WTC11 (cell line): ENCODE results near the gene PHKB. TPM values are rescaled to one million over a fixed set of nuclear protein-coding genes. Genes with fewer than 3 reads are reported as not detected.

Experiments
- ATAC-seq: fragments of 200-7000 bp; cut with Tn5 transposase; 2 replicates; pipeline ENCODE4 v1.10.0; 2021; ENCODE audit warnings: mild to moderate bottlenecking, moderate library complexity
- CTCF ChIA-PET: fragments of 300-600 bp; sonication (Branson Sonifier 250); formaldehyde crosslinking; loops from one replicate; lab custom pipeline; 2021; ENCODE audit warnings: antibody characterized with exemption; lab: Charles Lee
- POLR2A ChIA-PET: fragments of 350-600 bp; sonication (Branson Sonifier 250); formaldehyde crosslinking; loops from one replicate; lab custom pipeline; 2021; ENCODE audit warnings: antibody characterized with exemption; lab: Charles Lee
- DNase-seq: peaks from one replicate; pipeline ENCODE4 v3.0.0; 2021; ENCODE audit warnings: low spot score
- H3K27ac Mint-ChIP-seq: 2 replicates; pipeline ENCODE4 v1.8.0; 2021; ENCODE audit warnings: mixed read lengths
- H3K27me3 Mint-ChIP-seq: 2 replicates; pipeline ENCODE4 v1.8.0; 2021; ENCODE audit warnings: low read depth, mild to moderate bottlenecking, moderate library complexity, mixed read lengths
- H3K36me3 Mint-ChIP-seq: 2 replicates; pipeline ENCODE4 v1.8.0; 2021; ENCODE audit warnings: mixed read lengths
- H3K4me1 Mint-ChIP-seq: 2 replicates; pipeline ENCODE4 v1.8.0; 2022; ENCODE audit warnings: mixed read lengths
- H3K4me3 Mint-ChIP-seq: 2 replicates; pipeline ENCODE4 v1.8.0; 2021; ENCODE audit warnings: mild to moderate bottlenecking, moderate library complexity, mixed read lengths
- H3K9me3 Mint-ChIP-seq: 2 replicates; pipeline ENCODE4 v1.8.0; 2021; ENCODE audit warnings: mixed read lengths
- ATF1 ChIP-seq: sonication (generic); formaldehyde crosslinking; IDR thresholded peaks from 2 replicates; pipeline ENCODE4 v1.8.1; 2023; ENCODE audit warnings: mild to moderate bottlenecking, moderate library complexity, missing genetic modification reagents
- CREB1 ChIP-seq: sonication (generic); formaldehyde crosslinking; IDR thresholded peaks from 2 replicates; pipeline ENCODE4 v1.8.0; 2023; ENCODE audit warnings: mild to moderate bottlenecking, missing genetic modification reagents
- FOXJ3 ChIP-seq: sonication (generic); formaldehyde crosslinking; IDR thresholded peaks from 2 replicates; pipeline ENCODE4 v1.9.0; 2021; ENCODE audit warnings: missing genetic modification reagents, mild to moderate bottlenecking, borderline replicate concordance
- GABPB1 ChIP-seq: sonication (generic); formaldehyde crosslinking; IDR thresholded peaks from 2 replicates; pipeline ENCODE4 v1.8.1; 2023; ENCODE audit warnings: mild to moderate bottlenecking, missing genetic modification reagents
- GTF2I ChIP-seq: fragments of 250-450 bp; sonication (Bioruptor Pico); conservative IDR thresholded peaks from 2 replicates; pipeline ENCODE4 v1.4.0; 2021; ENCODE audit warnings: mild to moderate bottlenecking
- KAT7 ChIP-seq: sonication (generic); formaldehyde crosslinking; IDR thresholded peaks from 2 replicates; pipeline ENCODE4 v1.8.1; 2023; ENCODE audit warnings: missing genetic modification reagents, mild to moderate bottlenecking, borderline replicate concordance
- MXD4 ChIP-seq: fragments of 250-450 bp; sonication (Bioruptor Pico); IDR thresholded peaks from 2 replicates; pipeline ENCODE4 v1.8.0; 2021; ENCODE audit warnings: mild to moderate bottlenecking, moderate library complexity, borderline replicate concordance
- NR3C1 ChIP-seq: sonication (generic); formaldehyde crosslinking; conservative IDR thresholded peaks from 2 replicates; pipeline ENCODE4 v1.8.1; 2023; ENCODE audit warnings: low read depth, mild to moderate bottlenecking, missing genetic modification reagents
- OVOL2 ChIP-seq: fragments of 250-450 bp; sonication (Bioruptor Pico); IDR thresholded peaks from 2 replicates; pipeline ENCODE4 v1.9.0; 2021; ENCODE audit warnings: mild to moderate bottlenecking, borderline replicate concordance
- PRRX2 ChIP-seq: fragments of 250-450 bp; sonication (Bioruptor Pico); IDR thresholded peaks from 2 replicates; pipeline ENCODE4 v1.8.0; 2021; ENCODE audit warnings: mild to moderate bottlenecking
- RELA ChIP-seq: sonication (generic); formaldehyde crosslinking; IDR thresholded peaks from 2 replicates; pipeline ENCODE4 v1.8.1; 2022; ENCODE audit warnings: missing genetic modification reagents, mild to moderate bottlenecking, borderline replicate concordance
- RORB ChIP-seq: fragments of 250-450 bp; sonication (Bioruptor Pico); IDR thresholded peaks from 2 replicates; pipeline ENCODE4 v1.9.0; 2021; ENCODE audit warnings: mild to moderate bottlenecking
- SMAD4 ChIP-seq: sonication (generic); formaldehyde crosslinking; IDR thresholded peaks from 2 replicates; pipeline ENCODE4 v1.8.0; 2022; ENCODE audit warnings: mild to moderate bottlenecking, missing genetic modification reagents
- TCF7 ChIP-seq: sonication (generic); formaldehyde crosslinking; IDR thresholded peaks from 2 replicates; pipeline ENCODE4 v1.8.0; 2022; ENCODE audit warnings: mild to moderate bottlenecking, low read depth, missing genetic modification reagents, moderate library complexity
- ZBTB21 ChIP-seq: sonication (generic); formaldehyde crosslinking; IDR thresholded peaks from 2 replicates; pipeline ENCODE4 v1.8.1; 2023; ENCODE audit warnings: mild to moderate bottlenecking, missing genetic modification reagents, borderline replicate concordance
- ZNF317 ChIP-seq: sonication (generic); formaldehyde crosslinking; IDR thresholded peaks from 2 replicates; pipeline ENCODE4 v1.8.1; 2023; ENCODE audit warnings: low read depth, mild to moderate bottlenecking, moderate library complexity, missing genetic modification reagents, borderline replicate concordance
- total RNA-seq: library from RNA; stranded (reverse); gene quantifications from 3 replicates; pipeline ENCODE4 v1.2.3, GENCODE V29; 2021
- TF ChIP-seq, protein P1 (sequence below): sonication (generic); formaldehyde crosslinking; IDR thresholded peaks from 2 replicates; pipeline ENCODE4 v1.8.0; 2022; ENCODE audit warnings: mild to moderate bottlenecking, missing genetic modification reagents
- TF ChIP-seq, protein P2 (sequence below): fragments of 200-600 bp; IDR thresholded peaks from 2 replicates; pipeline ENCODE4 v1.8.0; 2022; ENCODE audit warnings: antibody characterized with exemption
- TF ChIP-seq, protein P3 (sequence below): fragments of 250-450 bp; sonication (Bioruptor Pico); IDR thresholded peaks from 2 replicates; pipeline ENCODE4 v1.9.0; 2021; ENCODE audit warnings: mild to moderate bottlenecking
- TF ChIP-seq, protein P4 (sequence below): fragments of 250-450 bp; sonication (Bioruptor Pico); IDR thresholded peaks from 2 replicates; pipeline ENCODE4 v1.9.0; 2021; ENCODE audit warnings: moderate library complexity, mild to moderate bottlenecking, inconsistent platforms, borderline replicate concordance

Gene PHKB
- total RNA-seq, 1 experiment from 2014 or later: 43.9 TPM

DNA sequence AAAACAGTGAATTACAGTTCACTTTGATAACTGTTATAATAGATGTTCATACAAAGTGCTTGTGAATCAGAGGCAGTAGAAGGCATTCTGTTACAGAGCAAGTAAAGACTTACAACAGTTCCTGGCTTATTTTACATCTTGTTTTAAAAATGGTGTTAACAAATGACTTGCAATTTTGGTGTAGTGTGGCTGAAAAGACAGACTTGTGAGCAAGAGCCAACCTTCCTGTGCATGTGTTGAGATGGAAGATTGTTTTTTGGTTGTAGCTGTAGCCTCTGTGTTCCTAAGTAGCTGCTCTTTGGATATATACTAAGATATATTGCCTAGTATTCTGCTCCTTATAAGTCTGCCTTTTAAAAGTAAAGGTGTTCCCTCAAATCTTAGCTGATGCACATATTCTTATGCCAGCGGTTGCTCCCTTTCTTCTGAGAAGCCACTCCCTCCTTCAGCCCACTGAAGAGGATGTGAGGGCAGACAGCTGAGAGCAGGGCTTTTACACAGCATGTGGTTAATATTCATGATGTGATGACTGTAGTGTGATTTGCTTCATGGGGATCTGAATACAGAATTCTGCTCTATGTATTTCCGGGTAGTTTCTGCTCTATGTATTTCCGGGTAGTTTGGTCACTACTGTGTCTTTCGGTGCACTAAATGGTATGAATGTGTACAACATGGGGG, 182.3 kb downstream of the PHKB start (continued):
- TF ChIP-seq, protein P1, sequence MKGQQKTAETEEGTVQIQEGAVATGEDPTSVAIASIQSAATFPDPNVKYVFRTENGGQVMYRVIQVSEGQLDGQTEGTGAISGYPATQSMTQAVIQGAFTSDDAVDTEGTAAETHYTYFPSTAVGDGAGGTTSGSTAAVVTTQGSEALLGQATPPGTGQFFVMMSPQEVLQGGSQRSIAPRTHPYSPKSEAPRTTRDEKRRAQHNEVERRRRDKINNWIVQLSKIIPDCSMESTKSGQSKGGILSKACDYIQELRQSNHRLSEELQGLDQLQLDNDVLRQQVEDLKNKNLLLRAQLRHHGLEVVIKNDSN (CRISPR knock-in tag): no peak
- TF ChIP-seq OVOL2 (CRISPR knock-in tag) (no peak), PRRX2 (no peak), ZBTB21 (CRISPR knock-in tag) (no peak), RORB (CRISPR knock-in tag) (no peak), SMAD4 (CRISPR knock-in tag) (no peak), RELA (no peak)
- TF ChIP-seq, protein P2, sequence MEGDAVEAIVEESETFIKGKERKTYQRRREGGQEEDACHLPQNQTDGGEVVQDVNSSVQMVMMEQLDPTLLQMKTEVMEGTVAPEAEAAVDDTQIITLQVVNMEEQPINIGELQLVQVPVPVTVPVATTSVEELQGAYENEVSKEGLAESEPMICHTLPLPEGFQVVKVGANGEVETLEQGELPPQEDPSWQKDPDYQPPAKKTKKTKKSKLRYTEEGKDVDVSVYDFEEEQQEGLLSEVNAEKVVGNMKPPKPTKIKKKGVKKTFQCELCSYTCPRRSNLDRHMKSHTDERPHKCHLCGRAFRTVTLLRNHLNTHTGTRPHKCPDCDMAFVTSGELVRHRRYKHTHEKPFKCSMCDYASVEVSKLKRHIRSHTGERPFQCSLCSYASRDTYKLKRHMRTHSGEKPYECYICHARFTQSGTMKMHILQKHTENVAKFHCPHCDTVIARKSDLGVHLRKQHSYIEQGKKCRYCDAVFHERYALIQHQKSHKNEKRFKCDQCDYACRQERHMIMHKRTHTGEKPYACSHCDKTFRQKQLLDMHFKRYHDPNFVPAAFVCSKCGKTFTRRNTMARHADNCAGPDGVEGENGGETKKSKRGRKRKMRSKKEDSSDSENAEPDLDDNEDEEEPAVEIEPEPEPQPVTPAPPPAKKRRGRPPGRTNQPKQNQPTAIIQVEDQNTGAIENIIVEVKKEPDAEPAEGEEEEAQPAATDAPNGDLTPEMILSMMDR: no peak
- TF ChIP-seq, protein P3, sequence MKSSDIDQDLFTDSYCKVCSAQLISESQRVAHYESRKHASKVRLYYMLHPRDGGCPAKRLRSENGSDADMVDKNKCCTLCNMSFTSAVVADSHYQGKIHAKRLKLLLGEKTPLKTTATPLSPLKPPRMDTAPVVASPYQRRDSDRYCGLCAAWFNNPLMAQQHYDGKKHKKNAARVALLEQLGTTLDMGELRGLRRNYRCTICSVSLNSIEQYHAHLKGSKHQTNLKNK (CRISPR knock-in tag): no peak
- TF ChIP-seq, protein P4, sequence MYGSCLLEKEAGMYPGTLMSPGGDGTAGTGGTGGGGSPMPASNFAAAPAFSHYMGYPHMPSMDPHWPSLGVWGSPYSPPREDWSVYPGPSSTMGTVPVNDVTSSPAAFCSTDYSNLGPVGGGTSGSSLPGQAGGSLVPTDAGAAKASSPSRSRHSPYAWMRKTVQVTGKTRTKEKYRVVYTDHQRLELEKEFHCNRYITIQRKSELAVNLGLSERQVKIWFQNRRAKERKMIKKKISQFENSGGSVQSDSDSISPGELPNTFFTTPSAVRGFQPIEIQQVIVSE (CRISPR knock-in tag): no peak

DNA sequence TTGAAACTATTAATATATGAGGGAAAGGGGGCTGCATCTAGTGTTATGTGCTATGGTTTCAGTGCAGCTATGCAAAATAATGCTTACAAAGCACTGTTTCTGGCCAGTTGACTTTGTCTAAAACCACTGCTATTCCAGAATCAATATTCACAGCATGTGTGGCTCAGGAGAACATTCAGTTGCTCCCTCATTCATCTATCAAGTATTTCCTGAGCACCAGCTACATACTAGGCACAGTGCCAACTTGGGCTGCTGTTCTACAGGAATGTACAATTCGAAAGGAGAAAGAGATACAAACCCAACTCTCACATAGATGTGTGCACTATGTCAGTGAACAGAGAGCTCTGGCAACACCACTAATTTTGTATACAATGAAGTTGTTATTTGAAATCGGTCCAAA, 183.0 kb downstream of the PHKB start:
- DNase-seq: no peak
- ATAC-seq: no peak
- H3K36me3 Mint-ChIP-seq: no peaks in the 10 kb centered on the region
- ChIA-PET POLR2A (no interaction called here), CTCF (no interaction called here)
- no peak for TF ChIP-seq FOXJ3 (CRISPR knock-in tag)
- TF ChIP-seq CREB1 (CRISPR knock-in tag): no peak
- TF ChIP-seq, protein P4 (CRISPR knock-in tag): no peak
- TF ChIP-seq GABPB1 (CRISPR knock-in tag): no peak
- no peak for TF ChIP-seq ATF1 (CRISPR knock-in tag)
- TF ChIP-seq TCF7 (CRISPR knock-in tag): no peak
- no peak for TF ChIP-seq KAT7 (CRISPR knock-in tag)
- TF ChIP-seq MXD4 (CRISPR knock-in tag): no peak
- no peaks in the 10 kb centered on the region for H3K27me3 Mint-ChIP-seq
- H3K27ac Mint-ChIP-seq: no peak overlapping the region
- no peak overlapping the region for H3K4me3 Mint-ChIP-seq
- peaks cover 8% of the 10 kb centered on the region for H3K4me1 Mint-ChIP-seq
- no peaks in the 10 kb centered on the region for H3K9me3 Mint-ChIP-seq

DNA sequence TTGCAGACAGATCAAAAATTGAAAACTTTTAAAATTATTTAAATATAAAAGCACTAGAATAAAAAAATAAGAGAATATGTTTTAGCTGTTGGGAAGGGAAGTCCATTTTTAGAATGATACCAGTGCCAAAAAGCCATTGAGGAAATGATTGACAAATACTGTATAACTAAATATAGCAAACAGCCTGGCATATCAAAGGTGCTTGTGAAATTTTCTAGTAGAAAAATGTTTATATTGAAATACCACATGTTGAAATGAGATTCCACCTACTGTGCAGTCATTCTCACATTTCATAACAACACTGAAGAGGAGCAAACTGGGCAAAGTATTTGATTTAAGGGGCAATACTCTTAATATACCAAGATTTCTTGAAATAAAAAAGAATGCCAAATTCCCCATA, 183.5 kb downstream of the PHKB start:
- Mint-ChIP-seq H3K27me3 (no peaks in the 10 kb centered on the region), H3K27ac (no peak overlapping the region), H3K4me1 (peaks cover 8% of the 10 kb centered on the region), H3K36me3 (no peaks in the 10 kb centered on the region), H3K9me3 (no peaks in the 10 kb centered on the region), H3K4me3 (no peak overlapping the region)
- DNase-seq (no peak), ATAC-seq (no peak)
- ChIA-PET POLR2A (no interaction called here), CTCF (no interaction called here)
- no peak for TF ChIP-seq NR3C1
- no peak for TF ChIP-seq GTF2I
- TF ChIP-seq ZNF317 (CRISPR knock-in tag): no peak
